Keratinocyte (primary cell): ENCODE results near the gene RSPH9.

Experiments
- EZH2 ChIP-seq: IDR thresholded peaks from one replicate; pipeline ENCODE4 v1.6.1; 2012; ENCODE audit warnings: inconsistent platforms, mild to moderate bottlenecking, low read length, moderate library complexity
- TF ChIP-seq, protein P1 (sequence below), 3 experiments: IDR thresholded peaks in 1 of 3; conservative IDR thresholded peaks in 1 of 3; optimal IDR thresholded peaks in 1 of 3; 2 replicates in 2 of 3; 3 replicates in 1 of 3; pipeline versions ENCODE3 to v1.5.1; 2011; ENCODE audit warnings: low read length in 3 of 3, mild to moderate bottlenecking in 3 of 3, moderate library complexity in 2 of 3, control low read depth in 1 of 3, inconsistent platforms in 1 of 3; ENCODE audit not compliant: insufficient read depth in 2 of 3; ENCODE audit errors: extremely low read depth in 1 of 3

- no peak for TF ChIP-seq EZH2
- TF ChIP-seq, protein P1, sequence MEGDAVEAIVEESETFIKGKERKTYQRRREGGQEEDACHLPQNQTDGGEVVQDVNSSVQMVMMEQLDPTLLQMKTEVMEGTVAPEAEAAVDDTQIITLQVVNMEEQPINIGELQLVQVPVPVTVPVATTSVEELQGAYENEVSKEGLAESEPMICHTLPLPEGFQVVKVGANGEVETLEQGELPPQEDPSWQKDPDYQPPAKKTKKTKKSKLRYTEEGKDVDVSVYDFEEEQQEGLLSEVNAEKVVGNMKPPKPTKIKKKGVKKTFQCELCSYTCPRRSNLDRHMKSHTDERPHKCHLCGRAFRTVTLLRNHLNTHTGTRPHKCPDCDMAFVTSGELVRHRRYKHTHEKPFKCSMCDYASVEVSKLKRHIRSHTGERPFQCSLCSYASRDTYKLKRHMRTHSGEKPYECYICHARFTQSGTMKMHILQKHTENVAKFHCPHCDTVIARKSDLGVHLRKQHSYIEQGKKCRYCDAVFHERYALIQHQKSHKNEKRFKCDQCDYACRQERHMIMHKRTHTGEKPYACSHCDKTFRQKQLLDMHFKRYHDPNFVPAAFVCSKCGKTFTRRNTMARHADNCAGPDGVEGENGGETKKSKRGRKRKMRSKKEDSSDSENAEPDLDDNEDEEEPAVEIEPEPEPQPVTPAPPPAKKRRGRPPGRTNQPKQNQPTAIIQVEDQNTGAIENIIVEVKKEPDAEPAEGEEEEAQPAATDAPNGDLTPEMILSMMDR (optimal IDR thresholded peaks at IDR 0.05 in 1 of 3, IDR thresholded peaks at IDR 0.05 in 1 of 3, conservative IDR thresholded peaks at IDR 0.05 in 1 of 3; ENCODE audit: extremely low read depth in 1 of 3, insufficient read depth in 2 of 3, low read length in 3 of 3) = no peak
Observed at GRCh38 chr6:43639984-43640800, 4.6 kb upstream of the RSPH9 start.
